Dedifferentiated amniotic fluid mesenchymal stem cell (primary cell): ENCODE data around the gene TMEM117.
"Not testable (repeated sequence)": the region's sequence is repeated elsewhere in the genome, so short reads cannot be mapped to it uniquely, and the experiment has no call there.

Experiments
- DNase-seq: peaks from one replicate; pipeline ENCODE4 v3.0.0-alpha.2; 2016; ENCODE audit errors: extremely low spot score

TMEM117 gene

DNA sequence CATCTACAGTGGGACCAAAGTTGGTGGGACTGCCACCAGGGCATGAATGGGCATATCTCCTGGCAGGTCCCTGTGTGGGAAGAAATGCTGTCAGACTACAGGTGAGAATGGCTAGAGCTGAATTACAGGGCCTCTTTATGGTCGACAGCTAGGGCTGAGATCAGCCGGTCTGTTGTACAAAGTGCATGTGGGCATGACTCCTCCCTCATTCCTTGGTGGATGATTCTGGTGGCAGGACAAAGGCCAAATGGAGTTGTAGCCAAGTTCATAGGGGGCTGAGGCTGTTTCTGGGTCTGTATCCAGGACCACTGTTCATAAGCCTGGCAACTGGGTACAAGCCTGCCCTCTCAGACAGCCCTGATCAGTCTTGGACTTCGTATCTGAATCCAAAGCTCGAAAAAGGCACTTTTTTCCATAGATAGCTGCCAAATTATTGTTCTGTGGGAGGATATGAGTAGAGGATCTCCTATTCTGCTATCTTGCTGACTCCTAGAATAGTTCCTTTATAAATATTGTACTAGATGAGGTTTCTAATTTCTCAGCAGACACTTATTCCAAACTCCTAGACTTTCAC, 460.8 kb downstream of the TMEM117 start:
- DNase-seq, result no peak

DNA sequence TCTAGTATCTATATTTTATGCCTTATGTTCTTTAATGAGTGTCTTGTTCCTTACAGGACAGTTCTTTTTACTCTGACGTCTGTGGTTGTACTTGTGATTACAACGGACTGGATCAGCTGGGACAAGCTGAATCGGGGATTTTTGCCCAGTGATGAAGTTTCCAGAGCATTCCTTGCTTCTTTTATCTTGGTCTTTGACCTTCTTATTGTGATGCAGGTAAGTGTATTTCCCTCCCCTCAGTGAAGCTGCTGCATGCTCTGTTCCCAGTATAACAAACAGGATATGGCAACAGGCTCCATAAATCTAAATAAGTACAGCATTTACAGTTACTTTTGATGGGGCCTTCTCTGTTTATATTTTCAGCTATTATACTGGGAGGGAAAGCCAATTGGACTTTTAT, 463.6 kb downstream of the TMEM117 start:
- no peak for DNase-seq

DNA sequence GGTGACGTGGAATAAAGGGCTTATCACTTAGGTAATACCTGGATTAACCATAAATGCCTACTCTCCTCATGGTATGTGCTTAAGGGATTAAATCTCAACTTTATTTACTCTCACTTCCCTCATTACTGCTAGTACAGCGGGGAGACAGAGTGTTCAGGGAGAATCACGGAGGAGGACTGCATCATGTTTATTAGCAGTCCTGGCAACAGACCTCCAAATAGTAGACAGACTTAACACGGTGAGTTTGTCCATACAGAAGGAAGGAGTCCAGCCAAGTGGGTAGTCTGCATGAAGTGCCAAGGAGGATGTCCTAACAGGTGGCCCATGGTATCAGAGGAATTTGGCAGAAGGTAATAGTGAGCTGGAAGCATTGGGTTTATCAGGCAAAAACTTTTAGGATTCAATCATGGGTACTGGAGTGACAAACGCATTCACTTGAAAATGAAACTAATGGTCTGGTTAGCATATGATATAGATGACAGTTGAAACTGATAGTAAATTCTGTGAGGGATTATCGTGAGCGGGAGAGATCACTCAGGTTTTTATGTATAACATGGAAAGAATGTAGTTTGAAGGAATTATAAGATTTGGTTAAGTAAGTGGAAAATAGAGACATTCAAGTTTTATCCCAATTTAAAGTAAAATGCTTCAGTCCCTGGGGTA, 471.8 kb downstream of the TMEM117 start:
- DNase-seq, result no peak

DNA sequence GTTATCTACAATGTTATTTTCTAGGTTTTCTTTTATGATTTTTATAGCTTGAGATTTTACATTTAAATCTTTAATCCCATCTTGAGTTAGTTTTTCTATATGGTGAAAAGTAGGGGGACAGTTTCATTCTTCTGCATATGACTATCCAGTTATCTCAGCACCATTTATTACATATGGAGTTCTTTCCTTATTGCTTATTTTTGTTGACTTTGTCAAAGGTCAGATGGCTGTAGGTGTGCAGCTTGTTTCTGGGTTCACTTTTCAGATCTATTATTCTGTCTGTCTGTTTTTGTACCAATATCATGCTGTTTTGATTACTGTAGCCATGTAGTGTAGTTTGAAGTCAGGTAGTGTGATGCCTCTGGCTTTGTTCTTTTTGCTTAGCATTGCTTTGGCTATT, 477.3 kb downstream of the TMEM117 start:
- DNase-seq, result no peak

DNA sequence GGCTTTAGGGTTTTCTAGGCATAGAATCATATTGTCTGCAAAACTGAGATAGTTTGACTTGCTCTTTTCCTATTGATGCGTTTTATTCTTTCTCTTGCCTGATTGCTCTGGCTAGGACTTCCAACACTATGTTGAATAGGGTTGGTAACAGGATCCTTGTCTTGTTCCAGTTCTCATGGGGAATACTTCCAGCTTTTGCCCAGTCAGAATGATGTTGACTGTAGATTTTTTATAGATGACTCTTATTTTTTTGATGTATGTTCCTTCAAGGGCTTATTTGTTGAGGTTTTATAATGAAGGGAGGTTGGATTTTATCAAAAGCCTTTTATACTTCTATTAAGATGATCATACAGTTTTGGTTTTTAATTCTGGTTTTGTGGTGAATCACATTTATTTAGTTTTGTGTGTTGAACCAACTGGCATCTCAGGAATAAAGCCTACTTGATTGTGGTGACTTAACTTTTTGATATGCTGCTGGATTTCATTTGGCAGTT, 478.2 kb downstream of the TMEM117 start:
- DNase-seq, result no peak

DNA sequence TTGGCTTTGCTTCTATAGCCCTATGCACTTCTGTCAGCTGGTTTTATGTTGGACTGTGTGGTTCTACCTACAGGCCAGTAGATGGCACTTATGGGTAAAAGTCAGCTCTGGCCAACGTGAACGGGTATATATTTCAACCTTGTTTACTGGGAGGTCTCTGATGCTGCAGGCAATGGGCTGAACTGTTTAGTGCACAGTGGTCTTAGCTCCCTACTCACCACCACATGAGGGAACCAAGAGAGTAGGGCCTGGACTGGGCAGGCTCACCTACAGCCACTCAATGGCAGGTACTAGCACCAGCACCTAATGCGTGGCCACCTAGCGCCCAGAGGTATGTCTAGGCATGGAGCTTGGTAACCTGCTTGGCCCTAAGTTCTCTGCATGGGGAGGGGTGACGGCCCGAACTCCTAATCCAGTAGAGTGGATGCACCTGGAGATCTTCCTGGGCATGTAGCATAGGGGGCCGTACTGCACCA, 481.8 kb downstream of the TMEM117 start:
- no peak for DNase-seq

DNA sequence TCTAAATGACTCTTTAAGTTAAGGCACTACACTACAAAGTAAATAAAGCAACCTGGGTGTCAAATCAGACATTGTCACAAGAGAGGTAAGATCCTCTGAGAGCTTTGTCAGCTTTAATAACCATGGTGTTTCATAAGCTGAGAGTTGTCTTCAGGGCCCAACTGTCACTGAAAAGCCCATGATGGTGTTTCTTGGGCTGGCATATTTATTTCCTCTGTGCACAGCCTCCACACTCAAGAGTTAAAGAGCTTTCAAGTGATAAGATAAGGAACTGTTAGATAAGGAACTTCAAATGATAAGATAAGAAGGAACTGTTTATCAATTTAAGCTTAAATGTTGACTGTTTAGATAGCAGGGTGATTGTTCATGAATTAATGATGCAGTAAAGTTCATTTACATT, 495.4 kb downstream of the TMEM117 start:
- DNase-seq, result no peak

DNA sequence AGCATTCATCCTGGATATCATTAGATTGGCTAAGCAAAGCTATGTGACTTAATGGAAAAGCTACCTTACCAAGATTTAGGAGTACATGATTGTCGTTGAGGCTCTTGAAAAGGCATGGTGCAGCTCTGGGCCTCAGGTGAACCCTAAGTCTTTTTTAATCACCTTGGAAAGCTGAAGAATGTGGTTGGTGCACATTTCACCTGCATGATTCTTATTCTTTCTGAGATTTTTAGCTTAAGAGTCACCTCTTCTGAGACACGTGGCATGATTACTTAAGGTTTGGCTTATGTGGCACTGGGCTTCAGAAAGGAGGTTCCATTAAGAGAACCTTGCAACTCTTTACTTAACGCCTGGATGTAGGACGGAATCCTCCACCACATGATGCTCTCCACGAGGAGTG, 498.5 kb downstream of the TMEM117 start:
- no peak for DNase-seq

DNA sequence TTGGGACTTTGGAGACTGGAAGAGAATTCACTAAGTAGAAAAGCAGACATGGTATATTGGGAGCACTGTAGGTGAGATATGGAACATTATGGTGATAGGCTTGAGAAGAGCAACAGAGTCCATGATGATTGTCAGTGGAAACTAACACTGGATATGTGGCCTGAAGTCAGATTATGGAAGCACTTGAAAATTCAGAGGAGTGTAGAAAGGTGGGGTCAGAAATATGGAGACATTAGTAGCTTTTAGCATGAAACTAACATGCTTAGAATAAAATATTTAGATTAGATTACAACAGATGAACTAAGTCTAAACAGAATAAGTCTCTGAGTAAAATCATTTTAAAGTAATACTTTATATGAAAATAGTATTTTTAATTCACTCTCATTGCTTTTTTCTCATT, 499.1 kb downstream of the TMEM117 start:
- DNase-seq, result no peak

DNA sequence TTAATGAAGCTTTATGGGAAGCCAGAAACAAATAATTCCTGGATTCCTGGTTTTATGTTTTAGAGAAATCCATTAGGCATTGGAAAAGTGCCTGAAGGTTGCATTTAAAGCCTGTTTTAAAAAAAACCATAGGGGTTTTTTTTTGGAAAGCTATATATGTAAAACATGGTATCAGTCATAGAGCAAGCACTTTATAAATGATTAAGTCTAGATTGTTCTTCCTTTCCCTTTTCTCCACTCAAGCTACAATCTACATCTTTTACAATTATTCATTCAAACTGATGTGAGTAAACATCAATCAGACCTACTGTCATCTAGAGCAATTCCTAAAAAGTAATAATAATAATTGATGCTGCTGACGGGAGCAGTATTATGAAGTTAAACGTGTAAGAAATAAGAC, 500.7 kb downstream of the TMEM117 start:
- DNase-seq, result no peak

DNA sequence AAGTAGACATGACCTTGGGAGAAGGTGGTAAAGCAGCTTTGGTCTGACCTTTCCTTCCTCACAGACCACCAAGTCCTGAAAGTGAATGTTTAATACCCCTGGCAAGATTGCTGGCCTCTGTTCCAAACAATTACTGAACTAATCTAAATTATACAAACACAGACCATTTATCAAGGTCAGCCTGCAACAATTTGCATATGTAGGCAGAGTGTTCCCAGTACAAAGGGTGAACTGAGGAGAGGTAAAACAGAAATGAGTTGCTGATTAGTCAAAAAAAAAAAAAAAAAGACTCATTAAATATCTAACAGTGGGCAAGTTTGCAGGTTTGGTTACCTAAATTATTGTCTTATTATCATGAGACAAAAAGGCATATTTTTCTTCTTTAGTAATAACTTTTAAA, 506.5 kb downstream of the TMEM117 start:
- no peak for DNase-seq

DNA sequence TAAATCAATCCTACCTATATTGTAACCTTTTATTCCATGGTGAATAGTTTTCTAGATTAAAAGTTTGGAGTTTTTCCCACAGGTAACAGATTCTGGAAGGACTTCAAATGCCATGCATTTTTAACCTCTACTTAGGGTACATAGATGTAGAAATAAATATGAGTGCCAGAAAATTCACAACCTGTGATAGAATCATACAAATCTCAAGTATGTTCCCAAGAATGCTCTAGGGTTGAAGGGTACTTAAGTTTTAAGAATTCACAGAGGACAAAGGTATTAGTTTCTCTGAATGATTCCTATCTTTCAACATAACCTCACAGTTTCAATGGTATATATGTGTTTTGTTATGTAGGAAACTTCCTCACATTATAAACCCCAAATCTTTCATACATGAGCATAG, 511.3 kb downstream of the TMEM117 start:
- no peak for DNase-seq

DNA sequence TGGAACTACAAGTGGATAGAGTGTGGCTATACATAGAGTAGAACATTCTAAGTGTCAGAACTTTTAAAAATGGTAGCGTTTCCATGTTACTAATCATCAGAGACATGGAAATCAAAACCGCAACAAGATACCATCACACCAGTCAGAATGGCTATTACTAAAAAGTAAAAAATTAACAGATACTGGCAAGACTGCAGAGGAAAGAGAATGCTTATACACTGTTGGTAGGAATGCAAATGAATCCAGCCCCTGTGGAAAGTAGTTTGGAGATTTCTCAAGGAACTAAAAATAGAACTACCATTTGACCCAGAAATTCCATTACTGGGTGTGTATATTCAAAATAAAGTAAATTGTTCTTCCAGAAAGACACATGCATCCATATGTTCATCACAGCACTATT, 521.6 kb downstream of the TMEM117 start:
- no peak for DNase-seq

DNA sequence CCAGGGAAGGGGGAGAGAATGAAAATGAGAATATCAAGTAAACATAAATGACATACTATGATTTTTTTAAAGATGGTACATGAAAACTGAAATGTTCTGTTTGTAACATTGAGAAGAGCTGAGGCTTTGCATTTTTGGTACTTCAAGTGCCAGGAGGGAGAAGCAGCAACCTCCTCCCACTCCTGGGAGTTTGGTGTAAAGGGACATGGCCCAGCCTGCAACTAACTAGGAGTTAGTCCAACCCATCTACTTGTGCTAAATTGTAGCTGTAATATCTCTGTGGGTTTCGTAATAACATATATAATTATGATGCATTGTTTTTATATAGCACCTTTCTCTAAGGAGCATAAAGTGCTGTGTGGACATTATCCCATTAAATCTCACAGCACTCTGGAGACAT, 522.8 kb downstream of the TMEM117 start:
- DNase-seq, result no peak

DNA sequence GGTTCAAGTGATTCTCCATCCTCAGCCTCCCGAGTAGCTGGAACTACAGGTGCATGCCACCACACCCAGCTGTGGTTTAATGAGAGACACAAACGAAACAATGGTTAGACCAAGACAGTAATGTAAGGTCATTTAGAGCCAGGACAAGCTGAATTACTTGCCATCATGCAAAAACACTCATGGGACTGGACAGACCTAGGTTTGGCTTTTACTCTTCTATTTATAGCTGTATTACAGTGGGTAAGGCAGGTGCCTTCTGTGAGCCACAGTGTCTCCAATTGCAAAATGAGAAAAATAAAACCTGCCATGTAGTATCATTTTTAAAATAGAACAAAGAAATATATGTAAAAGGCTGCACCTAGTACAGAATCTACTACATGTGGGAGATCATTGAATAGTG, 527.1 kb downstream of the TMEM117 start:
- DNase-seq, result no peak

DNA sequence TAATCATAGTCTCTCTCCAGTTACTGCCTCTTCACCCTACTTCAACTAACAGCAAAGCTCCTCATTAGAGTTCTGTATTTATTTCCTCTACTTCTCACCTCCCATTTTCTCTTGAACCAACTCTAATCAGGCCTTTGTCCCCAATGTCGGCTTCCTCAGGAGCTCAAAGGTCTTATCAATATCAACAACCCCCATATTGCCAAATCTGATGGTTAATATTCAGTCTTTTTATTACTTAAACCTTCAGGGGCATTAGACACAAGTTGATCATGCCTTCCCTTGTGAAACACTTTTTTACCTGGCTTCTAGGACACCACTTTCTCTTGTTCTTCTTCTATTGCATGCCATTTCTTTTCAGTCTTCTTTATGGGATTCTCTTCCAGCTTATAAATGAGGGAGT, 531.3 kb downstream of the TMEM117 start:
- DNase-seq, result no peak

DNA sequence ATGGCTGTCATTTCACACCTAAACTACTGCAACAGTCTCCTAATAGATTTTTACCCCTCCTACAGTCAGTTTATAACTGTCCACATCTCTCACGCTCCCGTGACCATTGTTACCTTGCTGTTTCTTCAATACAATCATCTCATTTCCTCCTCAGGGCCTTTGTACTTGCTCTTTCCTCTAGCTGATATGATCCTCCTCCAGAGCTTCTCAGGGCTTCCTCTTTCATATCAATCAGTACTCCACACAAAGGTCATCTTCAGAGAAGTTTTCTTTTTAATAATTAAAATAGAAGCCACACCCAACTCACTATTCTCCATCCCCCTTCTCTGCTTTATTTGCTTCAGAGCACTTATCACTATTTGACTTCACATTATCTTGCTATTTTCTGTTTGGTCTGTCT, 532.0 kb downstream of the TMEM117 start:
- DNase-seq, result no peak

DNA sequence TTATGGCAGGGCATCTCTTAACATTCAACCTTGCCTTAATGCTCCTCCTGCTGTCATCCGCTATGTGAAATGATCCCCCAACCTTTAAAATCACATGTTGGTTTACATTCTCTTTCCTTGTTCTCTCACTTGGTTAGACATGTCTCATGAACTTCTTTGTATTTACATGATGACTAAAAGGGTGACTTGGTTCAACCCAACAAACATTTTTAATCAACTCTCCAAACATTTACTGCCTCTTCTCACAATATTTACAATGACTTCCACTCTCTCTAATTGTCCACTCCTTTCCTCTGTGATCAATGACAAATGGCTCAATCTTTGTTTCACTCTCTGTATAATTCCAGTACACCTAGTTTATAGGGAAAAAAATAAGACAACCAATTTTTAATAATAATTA, 534.1 kb downstream of the TMEM117 start:
- no peak for DNase-seq

DNA sequence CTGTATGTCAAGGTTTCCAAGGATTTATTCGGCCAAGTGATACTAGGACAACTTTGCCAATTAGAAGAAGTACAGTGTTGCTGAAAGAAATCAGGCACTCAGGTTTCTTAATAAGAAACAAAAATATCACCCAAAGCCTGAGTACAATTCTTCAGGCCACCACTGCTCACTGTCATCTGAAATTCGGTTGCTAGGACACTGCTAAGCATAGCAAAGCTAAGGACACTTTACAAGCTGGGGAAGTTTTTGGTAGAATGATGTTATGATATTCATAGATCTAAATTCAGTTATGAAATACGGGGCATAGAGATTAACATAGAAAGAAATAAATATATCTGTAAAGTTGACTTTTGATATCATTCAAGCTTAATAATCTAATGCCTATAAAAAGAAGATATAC, 535.1 kb downstream of the TMEM117 start:
- no peak for DNase-seq

DNA sequence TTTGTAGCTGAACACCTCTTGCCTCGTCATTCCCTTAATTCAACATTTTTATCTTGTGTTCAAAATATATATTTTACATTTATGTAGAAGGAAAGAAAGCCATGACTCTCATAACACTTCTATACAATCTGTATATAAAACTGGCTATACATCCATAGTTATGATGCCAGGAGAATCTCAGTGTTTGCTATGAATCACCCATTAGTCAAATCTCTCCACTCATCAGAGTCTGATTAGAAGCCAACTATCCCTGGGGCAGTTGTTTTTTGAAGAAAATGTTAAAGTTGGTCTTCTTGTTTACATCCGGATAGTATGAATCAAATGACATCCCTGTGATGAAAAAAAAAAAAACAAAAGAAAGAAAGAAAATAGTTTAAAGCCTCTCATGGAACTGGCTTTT, 536.4 kb downstream of the TMEM117 start:
- peak; percentile 61 for DNase-seq

DNA sequence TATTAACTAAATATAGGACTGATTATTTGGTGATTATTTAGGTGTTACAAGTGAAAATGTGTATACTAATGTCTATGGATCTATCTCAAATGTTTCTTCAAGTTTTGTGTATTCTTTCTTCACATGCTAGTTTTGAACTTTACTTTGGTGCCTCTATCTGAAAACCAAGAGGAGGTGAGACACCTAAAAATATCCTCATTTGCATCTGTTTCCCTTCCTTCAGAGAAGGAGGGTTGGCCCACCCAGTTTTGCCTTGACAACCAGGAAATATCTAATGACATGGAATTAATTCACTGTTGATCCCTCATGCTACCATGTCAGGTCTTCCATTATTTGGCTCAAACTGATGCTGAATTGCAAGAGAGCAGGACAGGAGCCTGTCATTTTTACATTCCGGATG, 539.8 kb downstream of the TMEM117 start:
- DNase-seq, result no peak

DNA sequence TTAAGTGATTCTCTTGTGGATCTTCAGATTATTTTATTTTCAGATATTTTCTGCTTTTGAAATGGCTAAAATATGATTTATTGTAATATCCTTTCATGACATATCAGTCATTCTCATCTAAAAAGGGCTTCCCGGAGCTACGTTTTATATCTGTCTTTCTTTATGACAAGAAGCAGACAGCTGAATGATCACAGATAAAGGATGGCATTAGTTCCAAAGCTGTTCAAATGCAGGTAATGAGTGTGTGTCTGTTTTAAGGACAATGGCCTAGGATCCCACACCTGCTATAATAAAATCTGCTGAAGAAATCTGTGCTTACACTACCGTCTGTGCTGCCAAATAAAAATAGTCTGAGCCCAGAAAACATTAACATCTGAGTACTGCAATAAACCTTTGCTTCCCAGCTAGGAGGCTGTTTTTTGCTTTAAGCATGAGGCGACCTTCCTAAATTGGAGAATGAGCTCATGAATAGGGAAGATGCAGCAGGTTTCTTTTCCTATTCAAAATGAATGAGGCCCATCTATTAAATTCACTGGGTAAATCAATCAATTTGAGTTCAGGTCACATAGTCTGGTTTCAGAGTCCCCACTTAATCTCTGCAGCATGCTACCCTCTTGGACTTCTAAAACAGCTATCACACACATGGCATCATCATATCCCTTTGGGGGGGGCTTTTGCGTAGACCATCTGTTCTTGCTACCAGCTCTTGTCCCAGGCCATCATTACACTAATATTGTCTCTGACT, 541.7 kb downstream of the TMEM117 start:
- DNase-seq, result no peak

DNA sequence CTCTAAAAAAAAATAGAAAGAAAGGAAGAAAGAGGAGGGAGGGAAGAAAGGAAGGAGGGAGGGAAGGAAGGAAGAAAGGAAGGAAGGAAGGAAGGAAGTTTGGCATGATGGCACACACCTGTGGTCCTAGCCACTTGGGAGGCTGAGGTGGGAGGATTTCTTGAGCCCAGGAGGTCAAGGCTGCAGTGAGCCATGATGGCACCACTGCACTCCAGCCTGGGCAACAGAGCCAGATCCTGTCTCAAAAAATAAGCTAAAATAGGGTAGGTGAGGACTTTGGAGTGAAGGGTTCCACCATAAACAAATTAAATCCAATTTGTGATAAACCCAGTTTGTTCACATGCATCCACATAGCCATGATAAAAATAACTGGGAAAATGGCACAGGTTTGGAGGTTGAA, 543.2 kb downstream of the TMEM117 start:
- DNase-seq, result not testable (repeated sequence)
